ENCODE data around the gene WNT8B.

Gene WNT8B

GRCh38 chr10:100462709-100463108 lies at the start of gene WNT8B:
Gene WNT8B (plus strand): TSS chr10:100463009. CDS start chr10:100463169, 160 bp downstream.
- DNase-seq (ENCODE audit: low read depth in 3 of 3, low spot score in 1 of 3), result no peak

GRCh38 chr10:100413173-100413572 lies 49.6 kb upstream of the WNT8B start:
- DNase-seq (ENCODE audit: low read depth in 3 of 3, low spot score in 1 of 3), result no peak

- DNase-seq (ENCODE audit: low read depth in 3 of 3, low spot score in 1 of 3), result no peak
Observed at GRCh38 chr10:100419911-100420449, 42.8 kb upstream of the WNT8B start.

- no peak for DNase-seq (ENCODE audit: low read depth in 3 of 3, low spot score in 1 of 3)
Observed at GRCh38 chr10:100427374-100427773, 35.4 kb upstream of the WNT8B start.

DNA sequence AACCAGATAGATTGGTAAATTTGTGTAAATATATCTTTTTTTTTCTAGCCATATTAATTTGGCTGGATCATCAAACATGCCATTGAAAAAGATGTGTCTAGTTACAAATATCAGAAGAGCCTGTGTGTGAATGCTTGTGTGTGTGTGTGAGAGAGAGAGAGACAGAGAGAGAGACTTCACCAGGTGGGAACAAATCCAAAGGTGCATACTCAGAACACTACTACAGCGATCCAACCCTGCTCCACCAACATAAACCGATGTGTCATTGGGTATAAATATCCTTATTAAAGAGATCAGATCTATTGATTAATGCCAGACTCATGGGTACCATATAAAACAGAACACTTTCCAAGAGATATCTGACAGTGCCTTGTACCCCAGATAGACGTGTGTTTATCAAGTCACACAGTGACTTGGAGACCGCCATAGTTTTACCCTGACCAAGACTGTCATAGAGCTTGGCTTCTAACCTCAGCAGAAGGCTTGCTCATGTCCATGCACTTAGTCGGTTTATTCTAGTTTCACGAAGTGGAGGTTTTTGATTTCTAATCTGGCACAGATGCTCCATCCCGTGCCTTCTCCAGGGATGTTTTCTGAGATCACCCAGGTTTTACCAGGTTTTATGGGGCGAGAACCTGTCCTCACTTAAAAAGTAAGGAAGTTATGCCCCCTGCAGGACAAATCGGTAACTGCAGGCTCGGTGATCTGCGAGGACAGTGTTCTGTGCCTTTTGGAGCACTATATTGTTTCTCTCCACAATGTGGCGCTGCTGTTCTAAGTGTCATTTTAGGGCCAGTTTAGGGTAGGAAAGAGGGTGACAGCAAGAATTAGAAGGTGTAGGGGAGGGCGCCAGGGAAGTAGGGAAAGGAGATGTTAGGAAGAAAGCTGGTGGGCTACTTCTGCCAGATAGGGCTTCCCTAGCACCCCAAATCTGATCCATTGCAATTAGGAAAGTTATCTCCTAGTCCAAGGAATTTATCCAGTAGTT lies 29.3 kb upstream of the WNT8B start:
- DNase-seq (ENCODE audit: low read depth in 3 of 3, low spot score in 1 of 3), result peak; percentile 84 to 95 (median 93)

DNA sequence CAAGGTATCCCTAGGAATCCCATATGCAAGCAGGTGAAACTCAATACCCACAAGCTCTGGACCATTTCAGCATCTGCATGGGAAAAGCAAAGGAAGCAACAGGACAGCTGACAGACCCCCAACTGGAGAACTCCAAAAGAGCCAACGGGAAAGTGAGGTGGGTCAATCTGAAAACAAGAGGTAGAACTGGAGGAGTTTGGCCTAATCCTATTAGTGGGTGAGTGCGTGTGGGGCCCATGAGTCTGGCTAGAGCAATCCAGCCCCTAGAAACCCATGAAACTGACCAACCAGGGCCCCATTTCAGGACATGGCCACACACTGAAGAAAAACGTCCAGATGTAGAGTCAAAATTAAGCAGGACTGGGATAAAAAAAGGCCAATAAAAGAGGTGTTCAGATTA lies 26.6 kb upstream of the WNT8B start:
- DNase-seq (ENCODE audit: low read depth in 3 of 3, low spot score in 1 of 3), result no peak

DNA sequence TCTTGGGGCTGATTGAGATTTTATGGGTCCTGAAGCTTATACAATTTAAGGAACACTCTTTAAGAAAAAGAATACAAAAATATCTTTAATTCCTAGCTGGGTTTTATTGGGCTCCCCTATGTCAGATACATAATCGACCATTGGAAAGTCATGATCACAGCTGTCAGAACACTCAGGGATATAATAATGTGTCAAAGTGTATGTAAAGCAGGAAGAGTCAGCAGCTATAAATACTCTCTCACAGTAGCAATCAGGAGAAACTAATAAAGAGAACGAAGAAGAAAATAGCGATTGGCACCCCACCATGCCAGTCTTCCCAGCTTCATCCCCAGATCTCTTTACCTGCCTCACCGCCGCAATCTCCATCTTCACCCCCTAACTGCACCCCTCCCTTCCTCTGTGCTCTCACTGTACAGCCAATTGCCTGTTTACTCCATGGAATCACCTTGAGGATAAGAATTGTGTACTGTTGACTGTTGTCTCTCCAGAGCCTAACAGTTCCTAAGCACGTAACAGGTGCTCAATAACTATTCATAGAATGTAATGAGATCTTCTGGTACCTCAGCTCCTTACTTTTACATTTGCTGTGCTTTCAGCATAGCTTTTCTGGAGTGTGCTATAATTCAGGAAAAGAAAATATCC lies 24.0 kb upstream of the WNT8B start:
- no peak for DNase-seq (ENCODE audit: low read depth in 3 of 3, low spot score in 1 of 3)

DNA sequence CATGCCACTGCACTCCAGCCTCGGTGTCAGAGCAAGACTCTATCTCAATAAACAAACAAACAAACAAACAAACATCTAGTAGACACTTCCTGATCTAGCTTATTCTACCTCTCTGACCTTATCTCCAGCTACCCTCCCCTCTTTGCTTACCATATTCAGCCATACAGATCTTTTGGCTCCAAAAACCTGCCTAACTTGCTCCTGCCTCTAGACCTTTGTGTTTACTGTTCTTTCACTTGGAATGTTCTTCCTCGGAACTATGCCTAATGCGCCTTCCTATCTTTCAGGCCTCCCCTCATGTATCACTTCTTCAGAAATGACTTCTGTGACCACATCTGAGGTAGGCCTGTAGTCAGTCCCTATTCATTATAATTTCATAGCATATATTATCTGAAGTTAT lies 20.3 kb upstream of the WNT8B start:
- no peak for DNase-seq (ENCODE audit: low read depth in 3 of 3, low spot score in 1 of 3)

DNA sequence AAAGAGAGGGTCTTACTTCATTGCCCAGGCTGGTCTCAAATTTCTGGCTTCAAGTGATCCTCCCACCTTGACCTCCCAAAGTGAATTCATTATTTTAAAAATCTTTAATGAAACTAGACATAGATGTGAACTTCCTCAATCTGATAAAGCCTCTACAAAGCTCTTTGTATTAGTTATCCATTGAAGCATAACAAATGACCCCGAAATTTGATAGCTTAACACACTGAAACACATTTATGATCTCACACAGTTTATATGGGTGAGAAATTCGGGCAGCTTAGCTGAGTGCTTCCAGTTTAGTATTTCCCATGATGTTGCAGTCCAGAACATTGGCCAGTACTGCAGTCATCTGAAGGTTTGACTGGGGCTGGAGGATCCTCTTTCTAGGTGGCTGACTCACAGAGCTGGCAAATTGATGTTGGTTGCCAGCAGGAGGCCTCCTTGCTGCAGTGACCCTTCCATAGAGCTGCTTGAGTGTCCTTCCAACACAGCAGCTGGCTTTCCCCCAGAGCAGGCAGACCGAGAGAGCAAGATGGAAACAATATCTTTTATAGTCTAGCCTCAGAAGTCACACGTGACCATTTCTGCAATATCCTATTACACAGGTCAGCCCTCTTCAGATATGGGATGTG lies 16.6 kb upstream of the WNT8B start:
- DNase-seq (ENCODE audit: low read depth in 3 of 3, low spot score in 1 of 3), result no peak

GRCh38 chr10:100447663-100448062 lies 15.1 kb upstream of the WNT8B start:
- no peak for DNase-seq (ENCODE audit: low read depth in 3 of 3, low spot score in 1 of 3)

DNA sequence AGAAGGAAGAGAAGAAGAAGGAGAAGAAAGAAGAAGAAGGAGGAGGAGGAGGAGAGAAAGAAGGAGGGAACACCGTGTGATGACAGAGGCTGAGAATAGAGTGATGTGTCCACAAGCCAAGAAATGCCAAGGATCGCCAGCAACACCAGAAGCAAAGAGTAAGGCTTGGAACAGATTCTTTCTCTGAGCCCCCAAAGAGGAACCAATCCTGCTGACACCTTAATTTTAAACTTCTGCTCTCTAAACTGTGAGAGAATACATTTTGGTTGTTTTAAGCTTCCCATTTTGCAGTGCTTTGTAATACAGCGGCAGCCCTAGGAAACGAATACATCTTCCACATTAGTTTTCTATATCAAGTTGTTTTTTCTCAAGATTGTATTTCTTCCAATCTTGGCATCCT lies 13.9 kb upstream of the WNT8B start:
- no peak for DNase-seq (ENCODE audit: low read depth in 3 of 3, low spot score in 1 of 3)

- DNase-seq (ENCODE audit: low read depth in 3 of 3, low spot score in 1 of 3), result no peak
Observed at GRCh38 chr10:100468322-100468721, 5.5 kb downstream of the WNT8B start.

DNA sequence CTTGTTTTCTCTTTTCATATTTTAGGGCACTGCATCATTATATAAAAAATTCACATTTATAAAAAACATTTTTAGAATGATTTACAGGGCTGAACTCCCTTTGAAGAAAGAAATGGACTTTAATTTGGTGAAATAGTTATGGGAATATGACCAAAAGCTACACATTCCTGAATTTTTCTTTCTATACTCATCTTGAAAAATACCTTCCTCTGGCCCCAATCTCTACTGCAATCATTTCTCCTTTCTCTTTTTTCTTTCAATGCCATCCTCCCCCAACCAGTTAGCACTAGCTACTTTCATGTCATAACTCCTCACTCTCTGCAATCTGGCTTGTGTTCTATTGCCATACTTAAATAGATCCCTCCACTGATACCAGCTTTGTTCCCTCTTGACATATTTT lies 6.2 kb downstream of the WNT8B start:
- no peak for DNase-seq (ENCODE audit: low read depth in 3 of 3, low spot score in 1 of 3)

GRCh38 chr10:100469756-100470155 lies 6.9 kb downstream of the WNT8B start:
- no peak for DNase-seq (ENCODE audit: low read depth in 3 of 3, low spot score in 1 of 3)

- DNase-seq (ENCODE audit: low read depth in 3 of 3, low spot score in 1 of 3), result no peak
Observed at GRCh38 chr10:100470367-100470766, 7.6 kb downstream of the WNT8B start.

DNA sequence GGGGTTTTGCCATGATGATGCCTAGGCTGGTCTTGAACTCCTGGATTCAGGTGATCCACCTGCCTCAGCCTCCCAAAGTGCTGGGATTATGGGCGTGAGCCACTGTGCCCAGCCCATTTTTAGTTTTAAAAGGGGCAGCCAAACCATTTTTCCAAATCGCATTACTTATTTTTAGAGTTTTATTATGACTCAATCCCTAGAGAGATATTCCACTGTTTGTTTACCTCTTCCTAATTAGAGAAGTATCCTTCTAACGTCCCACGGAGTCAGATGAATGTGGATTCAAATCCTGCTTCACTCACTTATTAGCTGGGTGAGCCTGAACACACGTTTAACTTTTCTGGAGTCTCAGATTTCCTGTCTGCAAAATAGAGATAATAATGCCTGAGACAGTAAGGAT lies 15.2 kb downstream of the WNT8B start:
- DNase-seq (ENCODE audit: low read depth in 3 of 3, low spot score in 1 of 3), result no peak

DNA sequence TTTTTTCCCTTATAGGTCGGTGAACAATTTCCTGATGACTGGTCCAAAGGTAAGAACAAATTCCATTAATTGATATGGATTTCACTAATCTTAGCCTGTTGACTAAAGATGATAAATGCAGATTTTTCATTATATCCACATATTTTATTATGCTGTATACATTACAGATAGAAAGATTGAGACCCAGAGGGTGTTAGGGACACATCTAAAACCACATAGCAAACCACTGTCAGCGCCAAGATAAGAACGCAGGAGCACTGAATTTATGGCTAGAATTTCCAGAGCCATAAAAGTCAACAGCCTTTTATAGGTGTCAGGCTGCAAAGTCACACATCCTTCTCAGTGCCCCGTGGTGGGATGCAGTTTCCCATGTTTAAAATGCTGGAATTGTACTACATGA lies 16.2 kb downstream of the WNT8B start:
- DNase-seq (ENCODE audit: low read depth in 3 of 3, low spot score in 1 of 3), result no peak

- no peak for DNase-seq (ENCODE audit: low read depth in 3 of 3, low spot score in 1 of 3)
Observed at GRCh38 chr10:100480002-100480401, 17.2 kb downstream of the WNT8B start.

DNA sequence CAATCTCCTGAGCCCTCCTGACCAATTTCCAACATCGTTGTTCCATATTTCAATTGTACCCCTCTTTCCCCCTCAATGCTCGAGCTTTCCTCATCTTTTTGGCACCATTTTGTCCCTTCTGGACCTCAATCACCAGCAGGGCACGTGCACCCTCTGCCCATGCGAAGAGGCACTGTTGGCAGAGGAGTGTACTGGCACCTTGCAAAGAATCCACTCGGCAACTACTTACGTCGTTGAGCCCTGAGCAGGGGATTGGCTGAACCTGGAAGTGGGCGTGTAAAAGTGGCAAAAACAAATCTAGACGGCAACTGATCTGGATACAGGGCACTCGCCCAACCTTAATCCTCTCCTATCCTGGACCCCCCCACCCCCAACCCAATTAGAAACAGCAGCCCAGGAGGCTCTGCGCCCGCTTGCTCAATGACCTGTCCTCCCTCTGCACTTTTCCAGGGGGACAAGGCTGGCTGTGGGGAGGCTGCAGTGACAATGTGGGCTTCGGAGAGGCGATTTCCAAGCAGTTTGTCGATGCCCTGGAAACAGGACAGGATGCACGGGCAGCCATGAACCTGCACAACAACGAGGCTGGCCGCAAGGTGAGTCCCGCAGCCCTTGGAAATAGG lies 18.8 kb downstream of the WNT8B start:
- peak; percentile 70 to 94 (median 85) for DNase-seq (ENCODE audit: low read depth in 3 of 3, low spot score in 1 of 3)

DNA sequence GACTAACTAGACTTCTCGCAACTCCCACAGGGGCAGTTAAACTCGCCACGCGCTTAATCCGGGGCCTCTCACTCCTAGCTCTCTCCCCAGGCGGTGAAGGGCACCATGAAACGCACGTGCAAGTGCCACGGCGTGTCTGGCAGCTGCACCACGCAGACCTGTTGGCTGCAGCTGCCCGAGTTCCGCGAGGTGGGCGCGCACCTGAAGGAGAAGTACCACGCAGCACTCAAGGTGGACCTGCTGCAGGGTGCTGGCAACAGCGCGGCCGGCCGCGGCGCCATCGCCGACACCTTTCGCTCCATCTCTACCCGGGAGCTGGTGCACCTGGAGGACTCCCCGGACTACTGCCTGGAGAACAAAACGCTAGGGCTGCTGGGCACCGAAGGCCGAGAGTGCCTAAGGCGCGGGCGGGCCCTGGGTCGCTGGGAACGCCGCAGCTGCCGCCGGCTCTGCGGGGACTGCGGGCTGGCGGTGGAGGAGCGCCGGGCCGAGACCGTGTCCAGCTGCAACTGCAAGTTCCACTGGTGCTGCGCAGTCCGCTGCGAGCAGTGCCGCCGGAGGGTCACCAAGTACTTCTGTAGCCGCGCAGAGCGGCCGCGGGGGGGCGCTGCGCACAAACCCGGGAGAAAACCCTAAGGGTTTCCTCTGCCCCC lies 19.5 kb downstream of the WNT8B start:
- DNase-seq (ENCODE audit: low read depth in 3 of 3, low spot score in 1 of 3), result peak; percentile 11 to 56 (median 38)

GRCh38 chr10:100482834-100483185 lies 20.0 kb downstream of the WNT8B start:
- no peak for DNase-seq (ENCODE audit: low read depth in 3 of 3, low spot score in 1 of 3)
